Activated naive CD4-positive, alpha-beta T cell treated with Interleukin-2 at 50 U/mL for 16 hours (primary cell): Measurements from ENCODE around the gene ZNF335.
"Not testable (repeated sequence)": the region's sequence is repeated elsewhere in the genome, so short reads cannot be mapped to it uniquely, and the experiment has no call there.

Experiments used
- DNase-seq: peaks from one replicate; pipeline ENCODE4 v3.0.0-alpha.2; 2020

ZNF335 gene

DNA sequence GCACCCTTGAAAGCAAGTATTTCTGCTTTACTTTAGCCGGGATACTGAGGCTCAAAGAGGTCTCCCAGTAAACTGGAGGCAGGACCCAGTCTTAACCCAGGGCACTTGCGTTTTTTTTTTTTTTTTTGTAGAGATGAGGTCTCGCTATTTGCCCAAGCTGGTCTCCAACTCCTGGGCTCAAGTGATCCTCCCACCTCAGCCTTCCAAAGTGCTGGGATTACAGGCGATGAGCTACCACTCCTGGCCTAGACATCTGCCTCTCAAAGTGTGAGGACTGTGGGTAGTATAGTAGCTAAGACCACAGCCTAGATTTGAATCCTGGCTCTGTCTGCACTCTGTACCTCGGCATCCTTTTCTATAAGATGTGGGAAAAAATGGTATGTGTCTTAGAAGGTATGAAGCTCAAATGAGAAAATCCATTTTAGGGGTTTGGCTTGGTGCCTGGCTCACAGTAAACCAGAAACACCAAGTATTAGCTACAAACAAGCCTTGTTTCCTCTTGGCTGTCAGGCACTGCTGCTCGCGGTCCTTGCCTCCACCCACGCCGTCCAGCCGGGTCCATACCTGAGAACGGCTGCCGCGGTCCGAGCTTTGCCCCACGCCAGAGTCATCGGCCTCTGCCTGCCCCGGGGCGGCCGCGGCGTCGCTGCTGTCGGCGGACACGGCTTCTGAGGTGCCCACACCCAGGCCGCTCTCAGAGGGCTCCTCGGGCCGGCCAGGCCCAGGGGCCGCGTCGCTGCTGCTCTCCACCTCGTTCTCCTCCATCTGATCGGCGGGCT is 1.2 kb downstream of the ZNF335 start:
- DNase-seq, result no peak

DNA sequence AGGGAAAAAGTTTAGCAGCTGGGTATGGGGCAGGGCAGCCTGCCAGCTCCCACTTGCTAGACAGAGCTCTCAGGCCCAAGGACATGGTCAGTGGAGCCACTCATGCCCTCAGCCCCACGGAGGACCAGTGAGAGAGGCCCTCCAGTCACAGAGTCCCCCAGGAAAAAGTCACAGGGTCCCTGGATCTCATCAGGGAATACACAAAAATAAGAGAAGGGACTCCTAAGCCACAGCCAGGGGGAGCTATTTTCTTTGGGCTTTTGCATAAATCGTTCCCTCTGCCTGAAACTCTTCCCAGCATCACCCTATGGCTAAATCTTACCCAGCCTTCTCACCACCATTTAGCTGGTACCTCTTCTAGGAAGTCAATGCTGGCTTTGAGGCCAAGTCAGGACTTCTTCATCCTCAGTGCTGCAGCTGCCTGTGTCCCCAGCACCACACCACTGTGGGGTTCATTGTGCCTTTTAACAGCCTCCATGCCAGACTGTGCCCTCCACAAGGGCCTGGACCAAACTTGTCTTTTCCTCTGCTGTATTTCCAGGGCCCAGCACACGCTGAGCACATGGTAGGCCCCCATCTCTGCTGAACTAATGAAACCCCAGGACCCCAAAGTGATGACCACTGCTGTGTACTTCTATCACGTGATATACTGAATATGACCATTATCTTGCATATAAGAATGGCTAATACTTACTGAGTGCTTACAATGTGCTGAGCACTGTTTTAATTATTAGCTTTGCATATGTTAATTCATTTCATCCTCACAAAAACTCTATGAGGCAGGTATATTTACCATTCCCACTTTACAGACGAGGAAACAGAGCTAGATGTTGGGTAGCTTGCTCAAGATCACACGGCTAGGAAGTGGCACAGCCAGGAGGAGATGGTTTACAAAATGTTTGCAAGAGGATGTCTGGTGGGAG is 2.0 kb downstream of the ZNF335 start:
- no peak for DNase-seq

GRCh38 chr20:45968801-45969711 is 2.9 kb downstream of the ZNF335 start:
- DNase-seq, result no peak

- DNase-seq, result no peak
These were observed 3.8 kb downstream of the ZNF335 start for GRCh38 chr20:45968081-45968671.

GRCh38 chr20:45967551-45968080 is 4.4 kb downstream of the ZNF335 start:
- DNase-seq, result no peak

DNA sequence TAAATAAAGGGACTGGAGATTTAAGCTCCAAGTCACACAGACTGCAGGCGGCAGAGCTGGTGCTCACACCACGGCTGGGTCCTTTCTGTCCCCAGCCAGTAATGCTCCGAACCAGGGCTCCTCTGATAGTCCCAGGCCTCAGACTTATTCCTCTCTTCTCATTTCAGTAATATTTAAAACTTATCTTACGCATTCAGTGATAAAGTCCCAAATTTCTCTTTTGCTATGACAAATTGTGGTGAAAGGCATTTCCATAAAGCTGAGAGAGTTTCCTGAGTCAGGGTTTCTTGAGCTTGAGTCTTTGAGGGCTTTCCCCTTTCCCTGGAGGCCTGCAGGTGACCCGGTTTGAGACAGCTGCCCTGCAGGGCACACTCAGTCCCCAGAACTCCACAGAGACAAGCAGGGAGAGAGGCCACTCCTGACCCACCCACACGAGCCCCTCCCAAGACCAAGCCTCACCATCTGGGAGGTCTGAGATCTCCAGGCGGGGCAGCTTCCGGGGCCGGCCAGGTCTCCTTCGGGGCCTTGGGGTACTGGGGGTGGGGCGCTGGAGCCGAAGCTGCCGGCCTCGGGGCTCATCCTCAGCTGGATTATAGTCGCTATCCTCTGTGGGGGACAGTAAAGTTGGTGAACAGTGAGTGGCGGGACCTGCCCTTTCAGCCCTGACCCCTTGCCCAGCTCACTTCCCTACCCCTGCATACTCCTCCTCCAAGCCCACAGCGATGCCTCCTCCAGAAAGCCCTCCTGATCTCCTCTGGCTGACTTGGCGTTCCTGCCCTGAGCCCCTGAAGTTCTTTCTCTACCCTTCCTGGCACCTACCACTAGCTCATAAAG is 6.6 kb downstream of the ZNF335 start:
- DNase-seq, result no peak

- DNase-seq, result no peak
These were observed 8.0 kb downstream of the ZNF335 start for GRCh38 chr20:45964006-45964400.

GRCh38 chr20:45963059-45964005 is 8.7 kb downstream of the ZNF335 start:
- DNase-seq, result no peak

- no peak for DNase-seq
These were observed 9.8 kb downstream of the ZNF335 start for GRCh38 chr20:45962031-45962755.

GRCh38 chr20:45959956-45960630 is 11.9 kb downstream of the ZNF335 start:
- no peak for DNase-seq

GRCh38 chr20:45959126-45959525 is 12.9 kb downstream of the ZNF335 start:
- no peak for DNase-seq

DNA sequence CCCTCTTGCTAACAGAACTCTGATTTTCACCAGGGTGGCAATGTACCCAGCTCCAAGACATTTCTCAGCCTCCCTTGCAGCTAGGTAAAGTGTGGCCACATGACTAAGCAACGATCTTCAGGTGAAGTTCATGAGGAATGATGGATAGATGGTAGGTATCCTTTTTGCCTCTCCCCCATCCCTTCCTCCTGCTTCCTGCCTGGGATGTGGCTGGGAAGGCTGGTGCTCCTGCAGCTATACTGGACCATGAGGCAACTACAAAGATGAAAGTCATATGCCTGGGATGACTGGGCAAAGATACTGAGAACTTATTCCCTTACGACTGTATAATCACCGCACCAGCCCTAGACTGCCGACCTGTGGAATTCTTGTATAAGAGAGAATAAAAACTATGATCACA is 13.4 kb downstream of the ZNF335 start:
- DNase-seq, result no peak

- DNase-seq, result no peak
These were observed 14.7 kb downstream of the ZNF335 start for GRCh38 chr20:45957021-45957941.

GRCh38 chr20:45956326-45956725 is 15.7 kb downstream of the ZNF335 start:
- not testable (repeated sequence) for DNase-seq

DNA sequence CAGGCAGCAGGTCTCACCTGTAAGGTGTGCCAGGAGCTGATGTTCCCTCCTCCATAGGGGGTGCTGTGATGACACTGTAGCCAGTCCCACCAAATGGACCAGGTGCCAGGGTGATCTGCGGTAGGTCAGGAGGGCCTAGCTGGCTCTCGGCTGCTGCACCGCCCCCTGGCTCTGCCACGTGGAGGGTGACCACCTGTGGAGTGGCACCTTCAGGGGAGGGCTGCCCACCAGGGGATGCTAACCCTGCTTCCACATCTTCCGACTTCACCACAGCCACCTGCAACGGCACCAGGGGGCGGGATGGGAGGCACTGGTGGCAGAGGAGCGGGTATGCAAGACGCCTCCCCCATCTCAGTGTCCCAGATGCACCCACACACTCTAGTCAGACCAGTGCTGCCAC is 18.3 kb downstream of the ZNF335 start:
- no peak for DNase-seq

- DNase-seq, result no peak
These were observed 19.1 kb downstream of the ZNF335 start for GRCh38 chr20:45952861-45953260.
